GM12891 (cell line): ENCODE results near the gene EIF4G3.
"Not testable (repeated sequence)": the region's sequence is repeated elsewhere in the genome, so short reads cannot be mapped to it uniquely, and the experiment has no call there.

Source experiments
- POLR2A ChIP-seq: IDR thresholded peaks from 2 replicates; pipeline ENCODE4 v1.6.1; 2011; ENCODE audit warnings: low read depth, low read length, control low read depth
- POLR2AphosphoS5 ChIP-seq: IDR thresholded peaks from 2 replicates; pipeline ENCODE4 v1.6.1; 2011; ENCODE audit warnings: low read depth, low read length, control low read depth
- SPI1 ChIP-seq: IDR thresholded peaks from 2 replicates; pipeline ENCODE4 v1.6.1; 2011; ENCODE audit warnings: low read depth, low read length, control low read depth
- TAF1 ChIP-seq: IDR thresholded peaks from 2 replicates; pipeline ENCODE4 v1.6.1; 2011; ENCODE audit warnings: low read depth, low read length, control low read depth

- not testable (repeated sequence) for TF ChIP-seq POLR2AphosphoS5, POLR2A, TAF1, SPI1
Observed at GRCh38 chr1:21178271-21178670, 1.6 kb upstream of the EIF4G3 start.
